ENCODE results near the gene SCUBE1.

Gene SCUBE1

DNA sequence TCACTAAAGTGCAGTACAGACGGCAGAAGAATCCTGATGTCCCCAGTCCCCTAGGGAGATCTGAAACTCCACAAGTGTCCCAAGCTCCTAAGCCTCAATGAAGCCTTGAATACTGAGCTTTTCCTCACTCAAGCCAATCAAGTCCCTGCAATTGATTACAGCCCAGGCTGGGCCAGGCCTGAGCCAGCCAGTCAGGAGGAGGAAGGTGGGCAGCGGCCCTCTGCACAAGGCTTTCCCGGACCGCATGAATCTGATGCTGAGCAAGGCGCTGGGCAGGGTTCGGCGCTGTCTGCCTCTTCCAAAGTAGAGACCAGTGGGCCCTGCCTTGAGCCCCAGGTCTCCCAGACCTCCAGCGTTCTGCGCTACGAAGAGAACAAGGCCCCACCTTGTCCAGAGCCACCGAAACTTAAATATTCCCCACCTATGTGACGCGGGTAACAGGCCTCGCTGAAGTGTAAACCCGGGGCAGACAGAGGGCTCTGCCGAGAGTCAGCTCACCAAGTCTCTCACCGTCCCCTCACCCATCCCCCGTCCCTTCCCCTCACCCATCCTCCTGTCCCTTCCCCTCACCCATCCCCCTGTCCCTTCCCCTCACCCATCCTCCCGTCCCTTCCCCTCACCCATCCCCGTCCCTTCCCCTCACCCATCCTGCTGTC lies 63.2 kb downstream of the SCUBE1 start:
- no peaks in the 10 kb centered on the region for H3K9me2 ChIP-seq (ENCODE audit: low read depth, low read length)
- H3K4me1 ChIP-seq (ENCODE audit: insufficient read depth, low read length, severe bottlenecking): no peaks in the 10 kb centered on the region
- H2AFZ ChIP-seq (ENCODE audit: low read length): no peak overlapping the region
- no peaks in the 10 kb centered on the region for H3F3A ChIP-seq (ENCODE audit: insufficient read depth, low read length)
- H3K4me2 ChIP-seq (ENCODE audit: low read length): no peak overlapping the region
- H4K20me1 ChIP-seq (ENCODE audit: insufficient read depth, low read length): no peaks in the 10 kb centered on the region
- peaks cover 5% of the 10 kb centered on the region for H3K27me3 ChIP-seq (ENCODE audit: insufficient read depth, low read length)
- H3K4me3 ChIP-seq (ENCODE audit: low read depth, low read length, poor library complexity, severe bottlenecking): no peak overlapping the region
- H3K9me3 ChIP-seq (ENCODE audit: low read length): no peaks in the 10 kb centered on the region
- TF ChIP-seq EZH2 (IDR thresholded peaks at IDR 0.05; ENCODE audit: borderline replicate concordance, low read length): no peak
- TF ChIP-seq, protein P1, sequence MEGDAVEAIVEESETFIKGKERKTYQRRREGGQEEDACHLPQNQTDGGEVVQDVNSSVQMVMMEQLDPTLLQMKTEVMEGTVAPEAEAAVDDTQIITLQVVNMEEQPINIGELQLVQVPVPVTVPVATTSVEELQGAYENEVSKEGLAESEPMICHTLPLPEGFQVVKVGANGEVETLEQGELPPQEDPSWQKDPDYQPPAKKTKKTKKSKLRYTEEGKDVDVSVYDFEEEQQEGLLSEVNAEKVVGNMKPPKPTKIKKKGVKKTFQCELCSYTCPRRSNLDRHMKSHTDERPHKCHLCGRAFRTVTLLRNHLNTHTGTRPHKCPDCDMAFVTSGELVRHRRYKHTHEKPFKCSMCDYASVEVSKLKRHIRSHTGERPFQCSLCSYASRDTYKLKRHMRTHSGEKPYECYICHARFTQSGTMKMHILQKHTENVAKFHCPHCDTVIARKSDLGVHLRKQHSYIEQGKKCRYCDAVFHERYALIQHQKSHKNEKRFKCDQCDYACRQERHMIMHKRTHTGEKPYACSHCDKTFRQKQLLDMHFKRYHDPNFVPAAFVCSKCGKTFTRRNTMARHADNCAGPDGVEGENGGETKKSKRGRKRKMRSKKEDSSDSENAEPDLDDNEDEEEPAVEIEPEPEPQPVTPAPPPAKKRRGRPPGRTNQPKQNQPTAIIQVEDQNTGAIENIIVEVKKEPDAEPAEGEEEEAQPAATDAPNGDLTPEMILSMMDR (IDR thresholded peaks at IDR 0.05; ENCODE audit: low read length): no peak
- no peak overlapping the region for H3K27ac ChIP-seq (ENCODE audit: low read depth, low read length, poor library complexity, severe bottlenecking)
- no peaks in the 10 kb centered on the region for H3K79me2 ChIP-seq (ENCODE audit: insufficient read depth, low read length)
- H3K36me3 ChIP-seq (ENCODE audit: insufficient read depth, low read length): no peaks in the 10 kb centered on the region
- no peak overlapping the region for H3K9ac ChIP-seq (ENCODE audit: low read length)

DNA sequence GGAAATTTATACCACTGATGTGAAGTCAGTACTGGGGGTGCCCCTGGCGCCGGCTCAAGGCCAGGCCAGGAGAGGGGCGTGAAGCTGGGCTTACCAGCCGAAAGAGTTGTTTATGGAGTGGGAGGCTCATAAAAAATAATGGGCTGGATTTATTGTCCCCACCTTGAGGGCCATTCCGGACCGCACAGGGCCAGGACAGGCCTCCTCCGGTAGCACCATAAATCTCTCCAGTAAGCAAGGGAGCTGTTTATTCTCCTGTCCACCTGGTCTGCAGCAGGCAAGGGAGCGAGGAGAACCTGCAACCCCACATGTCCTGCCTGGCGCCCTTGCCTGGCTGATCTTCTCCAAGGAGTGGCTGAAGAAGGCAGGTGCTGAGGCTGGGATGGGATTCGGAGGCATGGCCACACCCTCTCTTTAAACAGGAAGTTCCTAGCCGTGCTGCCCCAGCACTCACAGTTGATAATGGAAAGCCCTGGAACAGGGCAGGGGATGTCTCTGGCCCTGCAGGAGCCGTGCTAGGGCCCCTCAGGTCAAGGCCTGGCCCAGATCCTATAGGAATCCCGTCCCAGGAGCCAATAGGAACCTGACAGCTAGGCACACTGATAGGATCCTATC lies 65.1 kb downstream of the SCUBE1 start:
- Histone ChIP-seq H3K9me3 (ENCODE audit: low read length) (no peaks in the 10 kb centered on the region), H2AFZ (ENCODE audit: low read length) (no peak overlapping the region), H3K27me3 (ENCODE audit: insufficient read depth, low read length) (peaks cover 5% of the 10 kb centered on the region), H3K4me3 (ENCODE audit: low read depth, low read length, poor library complexity, severe bottlenecking) (no peak overlapping the region), H3K4me1 (ENCODE audit: insufficient read depth, low read length, severe bottlenecking) (no peaks in the 10 kb centered on the region), H3K9ac (ENCODE audit: low read length) (no peak overlapping the region), H3K4me2 (ENCODE audit: low read length) (no peak overlapping the region), H3K79me2 (ENCODE audit: insufficient read depth, low read length) (no peaks in the 10 kb centered on the region), H3K9me2 (ENCODE audit: low read depth, low read length) (no peaks in the 10 kb centered on the region), H3F3A (ENCODE audit: insufficient read depth, low read length) (no peaks in the 10 kb centered on the region), H3K36me3 (ENCODE audit: insufficient read depth, low read length) (no peaks in the 10 kb centered on the region), H3K27ac (ENCODE audit: low read depth, low read length, poor library complexity, severe bottlenecking) (no peak overlapping the region), H4K20me1 (ENCODE audit: insufficient read depth, low read length) (no peaks in the 10 kb centered on the region)
- no peak for TF ChIP-seq EZH2 (IDR thresholded peaks at IDR 0.05; ENCODE audit: borderline replicate concordance, low read length)
- TF ChIP-seq, protein P1 (IDR thresholded peaks at IDR 0.05; ENCODE audit: low read length): no peak

DNA sequence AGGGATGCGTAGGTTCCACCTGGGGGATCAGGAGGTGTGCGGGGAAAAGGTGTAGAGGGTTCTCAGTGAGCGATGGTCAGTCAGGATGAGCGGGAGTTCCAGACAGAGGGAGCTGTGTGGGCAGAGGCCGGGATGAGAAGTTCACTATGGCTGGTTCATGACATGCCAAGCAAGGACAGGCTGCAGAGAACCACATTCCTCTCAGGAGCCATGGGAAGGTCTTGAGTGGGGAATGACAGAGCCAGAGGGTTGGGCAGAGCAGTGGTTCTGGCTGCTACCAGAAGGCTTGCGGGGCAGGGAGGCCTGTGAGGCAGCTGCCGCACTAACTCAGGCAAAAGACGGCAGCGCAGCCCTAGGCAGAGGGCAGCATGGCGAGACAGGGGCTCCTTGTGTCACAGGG lies 66.1 kb downstream of the SCUBE1 start:
- Histone ChIP-seq H3K4me3 (ENCODE audit: low read depth, low read length, poor library complexity, severe bottlenecking) (no peak overlapping the region), H3F3A (ENCODE audit: insufficient read depth, low read length) (no peaks in the 10 kb centered on the region), H3K9ac (ENCODE audit: low read length) (no peak overlapping the region), H3K9me2 (ENCODE audit: low read depth, low read length) (no peaks in the 10 kb centered on the region), H4K20me1 (ENCODE audit: insufficient read depth, low read length) (no peaks in the 10 kb centered on the region), H3K79me2 (ENCODE audit: insufficient read depth, low read length) (no peaks in the 10 kb centered on the region), H3K4me1 (ENCODE audit: insufficient read depth, low read length, severe bottlenecking) (no peaks in the 10 kb centered on the region), H3K27me3 (ENCODE audit: insufficient read depth, low read length) (peaks cover 5% of the 10 kb centered on the region), H3K9me3 (ENCODE audit: low read length) (no peaks in the 10 kb centered on the region), H3K27ac (ENCODE audit: low read depth, low read length, poor library complexity, severe bottlenecking) (no peak overlapping the region), H3K4me2 (ENCODE audit: low read length) (no peak overlapping the region), H3K36me3 (ENCODE audit: insufficient read depth, low read length) (no peaks in the 10 kb centered on the region), H2AFZ (ENCODE audit: low read length) (no peak overlapping the region)
- TF ChIP-seq, protein P1 (IDR thresholded peaks at IDR 0.05; ENCODE audit: low read length): no peak
- no peak for TF ChIP-seq EZH2 (IDR thresholded peaks at IDR 0.05; ENCODE audit: borderline replicate concordance, low read length)

Measured in OCI-LY1 (cell line).